Psoas muscle (tissue), 8 donors: Measurements from ENCODE around the gene MAGI1. TPM values are rescaled to one million over a fixed set of nuclear protein-coding genes. Genes with fewer than 3 reads are reported as not detected.

Experiments
- ATAC-seq, 4 donors: fragments of 200-7000 bp; cut with Tn5 transposase; one replicate each; pipeline ENCODE4 v1.9.1; 2020; ENCODE audit warnings: moderate library complexity in 3 of 4, mild to moderate bottlenecking in 2 of 4
- DNase-seq, 2 donors: peaks; one replicate each; pipeline ENCODE4 v3.0.0-alpha.2; 2020
- H3K27ac ChIP-seq: fragments of 200-600 bp; one replicate; pipeline ENCODE4 v1.8.0; 2022
- H3K27me3 ChIP-seq, 3 donors: fragments of 200-600 bp in 1 of 3; one replicate each; pipeline versions ENCODE4 v1.6.1 to v1.8.0; 2013 to 2022; ENCODE audit warnings: low read length in 2 of 3, mild to moderate bottlenecking in 2 of 3, moderate library complexity in 1 of 3; ENCODE audit not compliant: insufficient read depth in 3 of 3
- H3K36me3 ChIP-seq, 2 donors: fragments of 200-600 bp in 1 of 2; one replicate each; pipeline versions ENCODE4 v1.6.1 to v1.8.0; 2013 to 2022; ENCODE audit warnings: low read depth in 1 of 2, mild to moderate bottlenecking in 1 of 2, moderate library complexity in 1 of 2; ENCODE audit not compliant: insufficient read depth in 1 of 2
- H3K4me1 ChIP-seq: fragments of 200-600 bp; one replicate; pipeline ENCODE4 v1.8.0; 2022
- H3K4me3 ChIP-seq: fragments of 200-600 bp; one replicate; pipeline ENCODE4 v1.8.0; 2022; ENCODE audit warnings: mild to moderate bottlenecking
- H3K9me3 ChIP-seq: fragments of 200-600 bp; one replicate; pipeline ENCODE4 v1.8.0; 2022
- CTCF ChIP-seq: fragments of 200-600 bp; IDR thresholded peaks from one replicate; pipeline ENCODE4 v1.8.0; 2022; ENCODE audit warnings: antibody characterized with exemption
- WGBS, 3 donors: extraction: QIAGEN DNeasy Blood & Tissue Kit; methylation state at CpG; one replicate each; pipeline versions ENCODE4 v1.1.6 to v1.1.7; 2013; 5-methylcytosine and 5-hydroxymethylcytosine counted together
- intact Hi-C, 2 donors: fragments of 100-400 bp; cut with DNase I; formaldehyde crosslinking; loops; one replicate each; pipeline versions ENCODE4 v1.11.0 to v1.14.2; 2022
- polyA plus RNA-seq, 3 donors: library from polyadenylated mRNA; stranded (reverse); fragments of 200-250 nt; gene quantifications; one replicate each; pipeline ENCODE4 v1.2.3, GENCODE V29; 2013
- total RNA-seq, 4 donors: library from RNA; stranded (reverse); fragmentation: NEBNext Ultra II Directional in 2 of 4; extraction: Animal tissue kit (Norgen Biotek cat#: 25700) in 2 of 4; gene quantifications; one replicate each; pipeline versions ENCODE4 v1.2.1 to v1.2.4, GENCODE V29; 2021 to 2023
- donor health status: healthy with polysubstance abuse.
- donor health status: DM: no; HTN: no; CAD: no; lungs with moderate emphysema.
- donor health status: Bipolar disorder and iron deficiency.
- donor health status: healthy.
- donor health status: DM: yes; HTN: yes; CAD: no.
- donor health status: DM: no; HTN: no; CAD: no.
- donor health status: DM: no; HTN: no; CAD: no.
- donor health status: DM: yes; HTN: yes; CAD: no.

Gene MAGI1
- total and polyA plus RNA-seq, 7 donors = 4.5 to 8.1 (median 6.3) TPM

- TF ChIP-seq CTCF = no peak
- Histone ChIP-seq H3K27ac (no peak overlapping the region), H3K4me3 (no peak overlapping the region), H3K9me3 (no peaks in the 10 kb centered on the region), H3K27me3 (peaks cover 0 to 3% (median 0%) of the 10 kb centered on the region in 3 donors), H3K4me1 (no peaks in the 10 kb centered on the region), H3K36me3 (no peaks in the 10 kb centered on the region)
- intact Hi-C loops = no loop called here
- ATAC-seq (no peak), DNase-seq (no peak)
- 84 to 88% (median 88%) methylated on average over 4 of the region's 4 CpGs for WGBS, 3 donors
Observed at GRCh38 chr3:65328148-65328547, 710.6 kb downstream of the MAGI1 start.

- H3K36me3 ChIP-seq = no peaks in the 10 kb centered on the region
- WGBS, 3 donors = 88 to 92% (median 90%) methylated on average over 3 of the region's 3 CpGs
- H3K27ac ChIP-seq = no peak overlapping the region
- no peak for ATAC-seq
- intact Hi-C loops = no loop called here
- no peaks in the 10 kb centered on the region for H3K9me3 ChIP-seq
- DNase-seq = no peak
- H3K27me3 ChIP-seq = peaks cover 0 to 3% (median 0%) of the 10 kb centered on the region in 3 donors
- TF ChIP-seq CTCF = no peak
- H3K4me1 ChIP-seq = no peaks in the 10 kb centered on the region
- no peak overlapping the region for H3K4me3 ChIP-seq
Observed at GRCh38 chr3:65326574-65326973, 712.1 kb downstream of the MAGI1 start.

- Histone ChIP-seq H3K4me3 (no peak overlapping the region), H3K4me1 (no peaks in the 10 kb centered on the region), H3K9me3 (no peaks in the 10 kb centered on the region), H3K27ac (no peak overlapping the region), H3K36me3 (no peaks in the 10 kb centered on the region), H3K27me3 (no peaks in the 10 kb centered on the region)
- 91 to 93% (median 93%) methylated on average over 7 of the region's 7 CpGs for WGBS, 3 donors
- ATAC-seq (no peak), DNase-seq (no peak)
- TF ChIP-seq CTCF = no peak
- intact Hi-C loops = no loop called here
Observed at GRCh38 chr3:65322910-65323309, 715.8 kb downstream of the MAGI1 start.

GRCh38 chr3:65318231-65318630, 720.5 kb downstream of the MAGI1 start:
- Histone ChIP-seq H3K36me3 (no peaks in the 10 kb centered on the region), H3K4me1 (no peaks in the 10 kb centered on the region), H3K27ac (no peak overlapping the region), H3K27me3 (no peaks in the 10 kb centered on the region), H3K9me3 (no peaks in the 10 kb centered on the region), H3K4me3 (no peak overlapping the region)
- intact Hi-C loops = no loop called here
- WGBS, 3 donors = 91 to 100% (median 93%) methylated on average over 1 of the region's 1 CpG
- DNase-seq = no peak
- no peak for TF ChIP-seq CTCF
- no peak for ATAC-seq

- ATAC-seq (no peak), DNase-seq (no peak)
- H3K9me3 ChIP-seq = no peaks in the 10 kb centered on the region
- WGBS, 3 donors = 53 to 59% (median 57%) methylated on average over 1 of the region's 1 CpG
- no peak overlapping the region for H3K27ac ChIP-seq
- no peak for TF ChIP-seq CTCF
- intact Hi-C loops = no loop called here
- H3K4me3 ChIP-seq = no peak overlapping the region
- no peaks in the 10 kb centered on the region for H3K36me3 ChIP-seq
- no peaks in the 10 kb centered on the region for H3K4me1 ChIP-seq
- no peaks in the 10 kb centered on the region for H3K27me3 ChIP-seq
Observed at GRCh38 chr3:65314916-65315315, 723.8 kb downstream of the MAGI1 start.
